Type B pancreatic cell (in vitro differentiated cells): Measurements from ENCODE around the gene TSHB. TPM values are rescaled to one million over a fixed set of nuclear protein-coding genes. Genes with fewer than 3 reads are reported as not detected.

ENCODE experiments used
- DNase-seq: peaks from one replicate; pipeline ENCODE4 v3.0.0; 2021; ENCODE audit warnings: mixed read lengths; ENCODE audit not compliant: unreplicated experiment; ENCODE audit errors: extremely low spot score
- H3K27ac Mint-ChIP-seq: 2 replicates; pipeline ENCODE4 v1.8.0; 2021; ENCODE audit warnings: mild to moderate bottlenecking, mixed read lengths
- H3K27me3 Mint-ChIP-seq: 2 replicates; pipeline ENCODE4 v1.8.0; 2021; ENCODE audit warnings: mixed read lengths
- H3K36me3 Mint-ChIP-seq: 2 replicates; pipeline ENCODE4 v1.8.0; 2021; ENCODE audit warnings: mixed read lengths
- H3K4me1 Mint-ChIP-seq: one replicate; pipeline ENCODE4 v1.8.0; 2021; ENCODE audit warnings: mixed read lengths; ENCODE audit not compliant: unreplicated experiment
- H3K4me3 Mint-ChIP-seq: 2 replicates; pipeline ENCODE4 v1.8.0; 2021; ENCODE audit warnings: mild to moderate bottlenecking, mixed read lengths
- H3K9me3 Mint-ChIP-seq: 2 replicates; pipeline ENCODE4 v1.8.0; 2021; ENCODE audit warnings: mixed read lengths
- total RNA-seq: library from RNA; stranded (reverse); gene quantifications from 2 replicates; pipeline ENCODE4 v1.2.1, GENCODE V29; 2021; ENCODE audit warnings: low replicate concordance
- TF ChIP-seq, protein P1 (sequence below): fragments of 200-600 bp; sonication (generic); conservative IDR thresholded peaks from 2 replicates; pipeline ENCODE4 v1.5.0; 2021; ENCODE audit warnings: antibody characterized with exemption, mild to moderate bottlenecking

The TSHB gene
- total RNA-seq, 1 donor from 2014 or later: not detected

DNA sequence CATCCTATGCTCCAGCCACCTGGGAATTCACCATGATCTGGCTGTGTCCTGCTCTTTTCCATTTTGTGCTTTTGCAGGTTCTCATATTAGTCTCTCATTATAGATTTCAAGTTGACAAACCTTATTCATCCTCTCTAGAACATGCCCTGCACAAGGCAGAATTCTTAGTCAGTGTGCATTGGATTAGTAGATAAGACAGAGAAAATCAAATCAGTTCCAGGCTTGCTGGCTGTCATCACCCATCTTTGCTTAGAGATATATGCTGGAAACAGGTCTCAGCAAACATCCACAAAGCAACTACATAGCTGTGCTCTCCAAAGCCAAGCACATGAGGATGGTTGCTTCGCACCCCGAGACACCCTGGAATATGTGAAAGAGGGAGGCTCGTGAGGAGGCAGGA is 34.8 kb downstream of the TSHB start:
- DNase-seq: no peak
- H3K27me3 Mint-ChIP-seq: no peaks in the 10 kb centered on the region
- H3K9me3 Mint-ChIP-seq: no peaks in the 10 kb centered on the region
- TF ChIP-seq, protein P1, sequence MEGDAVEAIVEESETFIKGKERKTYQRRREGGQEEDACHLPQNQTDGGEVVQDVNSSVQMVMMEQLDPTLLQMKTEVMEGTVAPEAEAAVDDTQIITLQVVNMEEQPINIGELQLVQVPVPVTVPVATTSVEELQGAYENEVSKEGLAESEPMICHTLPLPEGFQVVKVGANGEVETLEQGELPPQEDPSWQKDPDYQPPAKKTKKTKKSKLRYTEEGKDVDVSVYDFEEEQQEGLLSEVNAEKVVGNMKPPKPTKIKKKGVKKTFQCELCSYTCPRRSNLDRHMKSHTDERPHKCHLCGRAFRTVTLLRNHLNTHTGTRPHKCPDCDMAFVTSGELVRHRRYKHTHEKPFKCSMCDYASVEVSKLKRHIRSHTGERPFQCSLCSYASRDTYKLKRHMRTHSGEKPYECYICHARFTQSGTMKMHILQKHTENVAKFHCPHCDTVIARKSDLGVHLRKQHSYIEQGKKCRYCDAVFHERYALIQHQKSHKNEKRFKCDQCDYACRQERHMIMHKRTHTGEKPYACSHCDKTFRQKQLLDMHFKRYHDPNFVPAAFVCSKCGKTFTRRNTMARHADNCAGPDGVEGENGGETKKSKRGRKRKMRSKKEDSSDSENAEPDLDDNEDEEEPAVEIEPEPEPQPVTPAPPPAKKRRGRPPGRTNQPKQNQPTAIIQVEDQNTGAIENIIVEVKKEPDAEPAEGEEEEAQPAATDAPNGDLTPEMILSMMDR: no peak
- H3K4me1 Mint-ChIP-seq: peaks cover 6% of the 10 kb centered on the region
- peaks cover 4% of the 10 kb centered on the region for H3K36me3 Mint-ChIP-seq
- H3K27ac Mint-ChIP-seq: peak overlapping the region; percentile 27
- no peak overlapping the region for H3K4me3 Mint-ChIP-seq

GRCh38 chr1:115065021-115065420 is 35.4 kb downstream of the TSHB start:
- TF ChIP-seq, protein P1: no peak
- DNase-seq: no peak
- H3K27me3 Mint-ChIP-seq: no peaks in the 10 kb centered on the region
- no peaks in the 10 kb centered on the region for H3K9me3 Mint-ChIP-seq
- H3K27ac Mint-ChIP-seq: peak overlapping the region; percentile 27
- H3K36me3 Mint-ChIP-seq: peaks cover 7% of the 10 kb centered on the region
- peaks cover 7% of the 10 kb centered on the region for H3K4me1 Mint-ChIP-seq
- H3K4me3 Mint-ChIP-seq: no peak overlapping the region

- H3K4me1 Mint-ChIP-seq: peaks cover 15% of the 10 kb centered on the region
- no peak overlapping the region for H3K27ac Mint-ChIP-seq
- H3K4me3 Mint-ChIP-seq: no peak overlapping the region
- TF ChIP-seq, protein P1: no peak
- peaks cover 7% of the 10 kb centered on the region for H3K36me3 Mint-ChIP-seq
- H3K27me3 Mint-ChIP-seq: no peaks in the 10 kb centered on the region
- no peak for DNase-seq
- no peaks in the 10 kb centered on the region for H3K9me3 Mint-ChIP-seq
These were observed 37.7 kb downstream of the TSHB start for GRCh38 chr1:115067161-115067859.

DNA sequence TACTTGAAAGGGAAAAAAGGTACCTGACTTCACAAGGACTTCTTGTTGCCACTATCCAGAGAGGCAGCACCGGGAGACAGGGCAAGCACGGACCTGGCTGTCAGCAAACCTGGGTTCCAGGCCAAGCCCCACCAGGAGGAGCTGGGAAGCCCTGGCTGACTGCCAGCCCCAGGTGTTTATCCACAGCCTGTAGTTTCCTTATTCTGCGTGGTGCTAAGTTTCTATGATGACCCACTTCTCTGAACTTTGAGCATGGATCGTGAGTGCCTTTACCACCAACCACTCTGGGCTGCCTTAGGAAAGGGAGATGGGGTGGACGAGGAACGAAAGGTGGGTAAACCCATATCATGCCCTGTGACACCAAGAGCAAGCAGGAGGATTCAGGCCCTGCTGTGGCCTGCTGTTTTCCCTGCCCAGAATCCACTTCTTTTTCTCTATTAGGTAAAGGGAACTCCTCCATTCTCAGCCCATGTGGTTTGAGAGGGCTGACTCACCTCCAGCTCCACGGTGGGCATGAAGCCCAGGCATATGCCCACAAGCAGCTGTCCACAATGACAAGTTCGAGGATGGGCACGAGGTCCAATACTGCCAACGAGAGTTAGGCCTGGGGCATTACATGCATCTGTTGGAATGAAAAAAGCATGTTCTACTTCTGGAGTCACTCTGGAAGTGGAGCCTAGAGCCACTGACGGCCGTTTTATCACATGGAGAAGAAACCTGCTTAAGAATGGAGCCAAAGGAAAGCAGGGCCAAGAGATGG is 39.4 kb downstream of the TSHB start:
- peak overlapping the region; percentile 68 for H3K4me3 Mint-ChIP-seq
- peaks cover 16% of the 10 kb centered on the region for H3K4me1 Mint-ChIP-seq
- H3K36me3 Mint-ChIP-seq: peaks cover 7% of the 10 kb centered on the region
- TF ChIP-seq, protein P1: no peak
- peak overlapping the region; percentile 97 for H3K27ac Mint-ChIP-seq
- H3K9me3 Mint-ChIP-seq: no peaks in the 10 kb centered on the region
- H3K27me3 Mint-ChIP-seq: no peaks in the 10 kb centered on the region
- DNase-seq: no peak

GRCh38 chr1:115069659-115070308 is 40.2 kb downstream of the TSHB start:
- no peaks in the 10 kb centered on the region for H3K9me3 Mint-ChIP-seq
- H3K4me3 Mint-ChIP-seq: peak overlapping the region; percentile 68
- no peak for DNase-seq
- H3K36me3 Mint-ChIP-seq: peaks cover 7% of the 10 kb centered on the region
- TF ChIP-seq, protein P1: no peak
- H3K27ac Mint-ChIP-seq: peak overlapping the region; percentile 97
- peaks cover 21% of the 10 kb centered on the region for H3K4me1 Mint-ChIP-seq
- no peaks in the 10 kb centered on the region for H3K27me3 Mint-ChIP-seq
